Measurements from ENCODE around the gene HOXA6. TPM values are rescaled to one million over a fixed set of nuclear protein-coding genes. Genes with fewer than 3 reads are reported as not detected.

The HOXA6 gene
- not detected for polyA plus RNA-seq (2013, experiment 1 of 4)
- not detected for polyA plus RNA-seq (2013, experiment 2 of 4)
- polyA plus RNA-seq (2013, experiment 3 of 4), result 0.27 TPM
- 0.49 TPM for polyA plus RNA-seq (2013, experiment 4 of 4)

DNA sequence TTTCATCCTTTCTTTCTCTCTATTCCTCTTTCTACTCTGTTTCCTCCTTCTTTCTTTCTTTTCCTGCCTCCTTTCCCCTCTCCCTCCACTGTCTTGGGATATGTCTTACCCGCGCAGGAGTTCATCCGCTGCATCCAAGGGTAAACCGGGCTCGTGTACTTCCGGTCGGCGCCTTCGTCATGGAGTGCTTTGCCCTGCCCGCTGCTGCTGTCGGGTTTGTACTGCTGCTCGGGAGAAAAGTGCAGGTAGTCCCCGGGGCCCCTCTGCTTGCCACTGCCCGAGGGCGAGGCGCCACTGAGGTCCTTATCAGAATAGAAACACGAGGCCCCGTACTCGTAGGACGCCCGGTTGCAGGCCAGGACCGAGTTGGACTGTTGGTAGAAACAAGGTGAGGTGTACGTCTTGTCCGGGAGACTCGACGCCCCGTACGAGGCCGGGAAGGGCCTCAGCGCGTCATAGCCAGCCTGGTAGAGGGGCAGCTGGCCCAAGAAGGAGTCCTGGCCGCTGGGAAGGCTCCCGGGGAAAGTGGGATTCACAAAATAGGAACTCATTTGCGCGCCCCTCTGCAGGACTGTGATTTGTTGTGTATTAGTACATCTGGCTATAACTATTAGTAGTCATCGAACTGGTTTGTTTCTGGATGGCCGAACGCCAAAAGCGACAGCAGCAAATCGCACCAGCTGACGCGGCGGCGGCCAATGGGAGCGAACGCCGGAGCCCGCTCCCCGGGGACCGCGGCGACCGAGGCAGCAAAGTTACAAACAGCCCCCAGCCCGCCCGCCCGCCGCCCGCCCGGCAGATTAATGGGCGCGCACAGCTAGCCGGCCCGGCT is at the start of gene HOXA6:
TSS of gene HOXA6 (minus strand) at position 576 of the 832 bp plus-strand sequence. CDS start at position 551, 25 bp downstream.
- no peaks in the 10 kb centered on the region for H3K36me3 ChIP-seq (ENCODE audit: control insufficient read depth, insufficient read depth, low read length)
- H3K27me3 ChIP-seq (ENCODE audit: control insufficient read depth, insufficient read depth, low read length, poor library complexity, severe bottlenecking), result peaks cover 100% of the 10 kb centered on the region
- WGBS, 2 experiments, result 20% methylated on average over 63 of the region's 63 CpGs
- H3K27ac ChIP-seq (ENCODE audit: insufficient read depth, low read depth, low read length, poor library complexity, severe bottlenecking), result no peak within 1 kb of the TSS
- H3K9me3 ChIP-seq (ENCODE audit: control insufficient read depth, low read length), result no peaks in the 10 kb centered on the region
- no peak within 1 kb of the TSS for H3K4me3 ChIP-seq (ENCODE audit: insufficient read depth, low read depth, low read length)
- H3K4me1 ChIP-seq (ENCODE audit: control insufficient read depth, insufficient read depth, low read length), result peaks cover 5% of the 10 kb centered on the region

GRCh38 chr7:27196287-27196767 is 48.8 kb upstream of the HOXA6 start:
- H3K4me3 ChIP-seq (ENCODE audit: insufficient read depth, low read depth, low read length), result no peak overlapping the region
- H3K27ac ChIP-seq (ENCODE audit: insufficient read depth, low read depth, low read length, poor library complexity, severe bottlenecking), result no peak overlapping the region
- H3K27me3 ChIP-seq (ENCODE audit: control insufficient read depth, insufficient read depth, low read length, poor library complexity, severe bottlenecking), result peaks cover 99% of the 10 kb centered on the region
- no peaks in the 10 kb centered on the region for H3K36me3 ChIP-seq (ENCODE audit: control insufficient read depth, insufficient read depth, low read length)
- H3K9me3 ChIP-seq (ENCODE audit: control insufficient read depth, low read length), result no peaks in the 10 kb centered on the region
- no peaks in the 10 kb centered on the region for H3K4me1 ChIP-seq (ENCODE audit: control insufficient read depth, insufficient read depth, low read length)
- WGBS, 2 experiments, result 1 to 4% methylated on average over 6 of the region's 6 CpGs

GRCh38 chr7:27194686-27195379 is 47.3 kb upstream of the HOXA6 start:
- Histone ChIP-seq H3K9me3 (ENCODE audit: control insufficient read depth, low read length) (no peaks in the 10 kb centered on the region), H3K4me1 (ENCODE audit: control insufficient read depth, insufficient read depth, low read length) (no peaks in the 10 kb centered on the region), H3K36me3 (ENCODE audit: control insufficient read depth, insufficient read depth, low read length) (no peaks in the 10 kb centered on the region), H3K4me3 (ENCODE audit: insufficient read depth, low read depth, low read length) (no peak overlapping the region), H3K27ac (ENCODE audit: insufficient read depth, low read depth, low read length, poor library complexity, severe bottlenecking) (no peak overlapping the region), H3K27me3 (ENCODE audit: control insufficient read depth, insufficient read depth, low read length, poor library complexity, severe bottlenecking) (peaks cover 99% of the 10 kb centered on the region)
- 42 to 50% methylated on average over 9 of the region's 9 CpGs for WGBS, 2 experiments

DNA sequence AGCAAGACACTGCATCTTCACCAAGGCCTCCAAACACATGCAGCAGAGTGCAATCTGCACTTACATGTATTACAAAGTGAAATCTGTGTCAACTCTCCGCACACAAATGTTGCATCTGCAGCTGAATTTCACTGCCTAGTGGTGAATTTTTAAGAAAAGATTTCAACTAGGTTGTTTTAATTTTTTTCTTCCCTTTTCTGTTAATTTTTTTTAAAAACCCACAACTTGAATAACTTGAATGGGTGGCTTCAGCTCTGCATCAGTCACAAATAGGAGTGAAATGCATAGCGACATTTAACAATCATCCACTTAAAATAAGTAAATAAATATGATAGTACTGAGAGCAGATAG is 46.4 kb upstream of the HOXA6 start:
- WGBS, 2 experiments, result 8 to 16% methylated on average over 1 to 2 of the region's 2 CpGs
- H3K4me1 ChIP-seq (ENCODE audit: control insufficient read depth, insufficient read depth, low read length), result no peaks in the 10 kb centered on the region
- no peak overlapping the region for H3K27ac ChIP-seq (ENCODE audit: insufficient read depth, low read depth, low read length, poor library complexity, severe bottlenecking)
- no peaks in the 10 kb centered on the region for H3K9me3 ChIP-seq (ENCODE audit: control insufficient read depth, low read length)
- peaks cover 100% of the 10 kb centered on the region for H3K27me3 ChIP-seq (ENCODE audit: control insufficient read depth, insufficient read depth, low read length, poor library complexity, severe bottlenecking)
- H3K36me3 ChIP-seq (ENCODE audit: control insufficient read depth, insufficient read depth, low read length), result no peaks in the 10 kb centered on the region
- H3K4me3 ChIP-seq (ENCODE audit: insufficient read depth, low read depth, low read length), result no peak overlapping the region

GRCh38 chr7:27193335-27194001 is 45.9 kb upstream of the HOXA6 start:
- no peaks in the 10 kb centered on the region for H3K4me1 ChIP-seq (ENCODE audit: control insufficient read depth, insufficient read depth, low read length)
- no peak overlapping the region for H3K4me3 ChIP-seq (ENCODE audit: insufficient read depth, low read depth, low read length)
- H3K27me3 ChIP-seq (ENCODE audit: control insufficient read depth, insufficient read depth, low read length, poor library complexity, severe bottlenecking), result peaks cover 100% of the 10 kb centered on the region
- no peak overlapping the region for H3K27ac ChIP-seq (ENCODE audit: insufficient read depth, low read depth, low read length, poor library complexity, severe bottlenecking)
- H3K9me3 ChIP-seq (ENCODE audit: control insufficient read depth, low read length), result no peaks in the 10 kb centered on the region
- H3K36me3 ChIP-seq (ENCODE audit: control insufficient read depth, insufficient read depth, low read length), result no peaks in the 10 kb centered on the region
- 8 to 10% methylated on average over 29 of the region's 29 CpGs for WGBS, 2 experiments

GRCh38 chr7:27192546-27193334 is 45.2 kb upstream of the HOXA6 start:
- peaks cover 100% of the 10 kb centered on the region for H3K27me3 ChIP-seq (ENCODE audit: control insufficient read depth, insufficient read depth, low read length, poor library complexity, severe bottlenecking)
- H3K36me3 ChIP-seq (ENCODE audit: control insufficient read depth, insufficient read depth, low read length), result no peaks in the 10 kb centered on the region
- no peaks in the 10 kb centered on the region for H3K4me1 ChIP-seq (ENCODE audit: control insufficient read depth, insufficient read depth, low read length)
- H3K9me3 ChIP-seq (ENCODE audit: control insufficient read depth, low read length), result no peaks in the 10 kb centered on the region
- 3 to 4% methylated on average over 78 of the region's 78 CpGs for WGBS, 2 experiments
- no peak overlapping the region for H3K4me3 ChIP-seq (ENCODE audit: insufficient read depth, low read depth, low read length)
- H3K27ac ChIP-seq (ENCODE audit: insufficient read depth, low read depth, low read length, poor library complexity, severe bottlenecking), result no peak overlapping the region

GRCh38 chr7:27191833-27192545 is 44.4 kb upstream of the HOXA6 start:
- H3K4me1 ChIP-seq (ENCODE audit: control insufficient read depth, insufficient read depth, low read length), result no peaks in the 10 kb centered on the region
- H3K36me3 ChIP-seq (ENCODE audit: control insufficient read depth, insufficient read depth, low read length), result no peaks in the 10 kb centered on the region
- H3K4me3 ChIP-seq (ENCODE audit: insufficient read depth, low read depth, low read length), result no peak overlapping the region
- no peak overlapping the region for H3K27ac ChIP-seq (ENCODE audit: insufficient read depth, low read depth, low read length, poor library complexity, severe bottlenecking)
- peaks cover 100% of the 10 kb centered on the region for H3K27me3 ChIP-seq (ENCODE audit: control insufficient read depth, insufficient read depth, low read length, poor library complexity, severe bottlenecking)
- no peaks in the 10 kb centered on the region for H3K9me3 ChIP-seq (ENCODE audit: control insufficient read depth, low read length)
- 3 to 4% methylated on average over 42 of the region's 42 CpGs for WGBS, 2 experiments

DNA sequence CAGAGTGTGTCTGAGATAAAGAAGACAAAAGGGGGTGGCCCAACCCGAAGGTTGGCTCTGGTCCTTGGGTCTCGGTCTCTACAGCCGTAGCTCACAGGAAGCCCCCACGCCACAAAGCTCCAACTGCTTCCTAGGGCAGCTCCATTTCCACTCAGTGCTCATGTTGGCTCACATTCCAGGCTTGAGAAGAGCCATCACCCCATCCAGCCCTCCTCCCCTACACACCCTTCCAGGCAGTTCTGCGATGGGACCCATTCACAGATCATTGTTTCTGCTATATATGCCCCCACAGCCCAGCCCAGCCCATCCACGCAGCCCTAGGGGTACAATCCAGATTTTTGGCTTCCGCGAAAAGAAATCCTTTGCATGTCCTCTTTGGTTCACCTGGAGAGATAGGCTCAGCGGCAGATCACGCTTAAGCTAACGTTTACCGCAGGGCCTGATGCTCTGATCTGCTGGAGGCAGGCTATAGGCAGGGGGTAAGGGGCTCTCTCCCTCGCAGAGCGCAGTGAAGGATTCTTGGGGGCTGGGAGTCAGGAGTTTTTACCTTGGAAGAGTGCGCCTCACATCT is 43.7 kb upstream of the HOXA6 start:
- Histone ChIP-seq H3K27me3 (ENCODE audit: control insufficient read depth, insufficient read depth, low read length, poor library complexity, severe bottlenecking) (peaks cover 100% of the 10 kb centered on the region), H3K4me3 (ENCODE audit: insufficient read depth, low read depth, low read length) (no peak overlapping the region), H3K9me3 (ENCODE audit: control insufficient read depth, low read length) (no peaks in the 10 kb centered on the region), H3K4me1 (ENCODE audit: control insufficient read depth, insufficient read depth, low read length) (no peaks in the 10 kb centered on the region), H3K36me3 (ENCODE audit: control insufficient read depth, insufficient read depth, low read length) (no peaks in the 10 kb centered on the region), H3K27ac (ENCODE audit: insufficient read depth, low read depth, low read length, poor library complexity, severe bottlenecking) (no peak overlapping the region)
- WGBS, 2 experiments, result 14 to 20% methylated on average over 15 of the region's 15 CpGs
